Smooth muscle cell of the brain vasculature (primary cell): Measurements from ENCODE around the gene FOS.

Experiments used
- DNase-seq: peaks from one replicate; pipeline ENCODE4 v3.0.0-alpha.2; 2012; ENCODE audit warnings: low read depth, low spot score

FOS gene

GRCh38 chr14:75250800-75251199, 27.8 kb upstream of the FOS start:
- no peak for DNase-seq

- DNase-seq: no peak
These were observed 26.3 kb upstream of the FOS start for GRCh38 chr14:75252254-75252837.

GRCh38 chr14:75254381-75254822, 24.2 kb upstream of the FOS start:
- no peak for DNase-seq

DNA sequence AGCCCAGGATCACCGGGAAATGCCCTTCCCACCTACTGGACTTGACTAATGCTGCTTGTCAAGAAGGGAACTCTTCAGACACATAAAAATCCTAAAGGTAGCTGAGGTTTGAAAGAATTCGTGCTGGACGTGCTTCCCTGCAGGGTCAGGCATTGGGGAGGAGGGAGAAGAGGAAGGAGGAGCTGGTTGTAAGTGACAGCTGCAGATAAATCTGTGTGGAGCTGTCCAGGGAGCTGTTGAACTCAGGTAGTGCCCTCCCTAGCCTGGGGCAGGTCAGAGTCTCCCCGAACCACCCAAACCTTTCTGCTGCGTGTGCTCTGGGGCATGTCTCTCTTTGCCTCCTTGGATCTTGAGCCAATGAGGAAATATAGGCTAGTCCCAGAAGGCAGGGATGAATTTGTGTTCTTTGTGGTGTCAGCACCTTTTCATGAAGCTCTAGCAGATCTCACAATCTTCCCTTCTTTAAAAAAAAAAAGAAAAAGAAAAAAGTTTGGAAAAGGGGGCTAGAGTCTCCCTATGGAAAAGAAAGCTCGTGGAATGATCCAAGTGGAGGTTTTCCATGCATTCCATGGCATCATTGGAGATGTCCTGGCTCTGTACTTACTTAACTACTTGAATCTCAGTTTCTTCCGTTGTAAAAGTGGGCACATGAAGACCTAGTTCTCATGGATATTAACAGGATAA, 23.6 kb upstream of the FOS start:
- no peak for DNase-seq

- no peak for DNase-seq
These were observed 20.4 kb upstream of the FOS start for GRCh38 chr14:75258079-75258802.

DNA sequence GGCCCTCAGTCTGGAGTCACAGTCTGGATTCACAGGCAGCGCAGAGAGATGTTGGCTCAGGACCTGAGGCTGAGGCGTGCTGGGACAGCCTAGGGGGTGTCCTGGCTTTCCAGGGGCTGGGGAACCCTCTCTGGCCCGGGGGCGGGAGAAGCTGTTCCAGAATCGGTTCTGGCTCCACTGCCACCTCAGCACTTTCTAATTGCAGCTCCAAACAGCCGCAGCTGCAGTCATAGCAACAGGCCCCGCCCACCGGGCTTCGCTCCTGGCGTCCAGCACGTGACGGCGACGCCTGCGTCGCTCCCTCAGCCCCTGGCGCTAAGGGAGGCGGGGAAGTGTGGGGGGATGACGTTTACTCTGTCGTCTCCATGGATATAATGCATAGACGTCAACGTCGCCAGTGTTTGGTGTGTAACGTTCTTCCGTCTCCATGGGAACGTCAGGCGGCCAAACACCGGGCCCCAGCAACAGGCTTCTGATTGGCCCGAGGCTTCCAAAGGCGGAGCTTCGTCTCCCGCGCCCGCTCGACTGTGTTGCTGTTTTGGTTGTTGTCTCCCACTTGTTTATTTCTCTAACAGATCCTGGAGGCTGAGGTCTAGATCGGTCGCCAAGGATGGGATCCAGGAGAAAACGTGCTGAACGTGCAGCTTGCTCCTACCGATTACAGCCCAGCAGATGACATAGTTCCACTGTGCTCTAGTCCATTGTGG, 19.7 kb upstream of the FOS start:
- peak; percentile 99 for DNase-seq

DNA sequence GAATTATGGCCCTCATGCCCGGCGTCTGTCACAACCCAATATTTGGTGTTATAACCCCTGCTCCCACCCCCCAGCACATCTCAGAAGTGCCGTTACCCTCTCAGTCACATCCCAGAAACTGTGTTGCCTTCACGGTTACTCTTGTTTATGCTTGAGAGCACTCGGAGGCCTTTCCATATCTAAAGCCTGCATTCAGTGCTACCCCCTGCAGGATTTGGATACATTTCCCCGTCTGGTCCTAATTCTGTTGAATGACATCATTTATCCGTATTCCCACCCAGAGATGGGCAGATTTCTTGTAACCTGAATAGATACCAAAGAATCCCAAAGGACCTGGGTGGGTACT, 19.1 kb upstream of the FOS start:
- DNase-seq: no peak

DNA sequence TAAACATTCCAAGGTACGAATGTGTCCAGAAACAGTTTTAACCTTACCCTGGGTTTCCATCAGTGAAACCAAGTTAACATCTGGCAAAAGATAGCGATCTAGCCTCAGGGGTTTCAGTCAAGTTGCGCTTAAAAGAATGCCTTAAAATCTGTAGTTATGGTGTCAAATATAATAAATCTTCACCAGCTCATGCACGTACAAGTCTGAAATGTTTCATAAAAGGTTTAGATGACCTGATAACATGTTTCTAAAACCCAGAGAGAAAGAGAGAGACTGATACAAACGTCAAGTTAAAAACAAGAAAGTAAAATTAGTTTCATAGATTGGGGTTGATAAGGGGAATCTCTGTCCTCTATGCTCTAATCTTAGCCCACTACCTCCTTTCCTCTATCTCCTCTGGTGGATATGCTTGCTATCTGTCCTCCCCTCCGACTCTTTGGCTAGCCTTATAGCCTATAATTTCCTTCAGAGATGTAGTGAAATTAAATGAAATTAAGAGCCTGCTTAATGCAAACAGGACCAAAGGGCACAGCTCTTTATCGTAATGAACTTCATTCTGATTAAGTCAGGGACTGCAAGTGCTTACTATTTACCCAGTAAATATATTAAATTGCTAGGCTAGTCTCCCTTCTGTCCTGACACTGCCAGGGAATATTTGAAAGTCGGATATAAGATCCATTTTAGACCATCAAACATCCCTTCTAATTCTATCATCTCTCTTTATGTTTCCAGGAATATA, 18.4 kb upstream of the FOS start:
- no peak for DNase-seq

DNA sequence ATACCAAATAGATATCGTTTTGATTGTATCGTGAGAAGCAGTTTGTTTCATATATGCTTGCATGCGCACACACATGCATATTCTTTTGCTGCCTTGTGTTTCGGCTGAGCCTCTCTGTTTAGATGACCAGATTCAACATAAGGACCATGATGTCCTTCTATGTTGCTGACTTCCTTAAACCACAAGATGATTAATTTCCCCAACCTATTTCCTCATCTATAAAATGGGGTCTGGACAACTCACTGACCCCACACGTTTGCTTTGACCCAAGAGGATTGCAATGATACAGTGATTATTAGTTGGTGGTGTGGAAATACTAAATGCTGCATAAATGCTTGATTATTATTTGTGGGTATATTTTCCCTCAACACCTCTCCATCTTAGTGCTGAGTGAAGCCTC, 16.8 kb upstream of the FOS start:
- DNase-seq: no peak

DNA sequence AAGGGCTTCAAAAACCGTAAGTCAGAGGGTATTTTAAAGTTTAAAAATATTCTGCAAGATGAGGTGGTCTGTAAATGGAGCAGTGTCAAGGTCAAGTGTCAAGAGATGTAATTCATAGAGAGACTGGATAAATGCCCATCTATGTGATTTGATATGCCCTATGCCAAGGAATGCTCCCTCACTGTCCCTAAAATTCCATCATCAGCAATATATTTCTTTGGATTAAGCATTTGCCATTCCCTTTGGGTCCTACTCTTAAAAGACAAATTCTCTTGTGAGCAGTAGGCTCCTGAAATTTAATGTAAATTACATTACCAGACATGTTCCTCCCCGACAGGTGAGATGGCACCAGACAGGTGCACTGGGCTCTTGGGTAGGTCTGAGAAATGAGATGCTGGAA, 16.0 kb upstream of the FOS start:
- no peak for DNase-seq

GRCh38 chr14:75264036-75264435, 14.6 kb upstream of the FOS start:
- DNase-seq: no peak

DNA sequence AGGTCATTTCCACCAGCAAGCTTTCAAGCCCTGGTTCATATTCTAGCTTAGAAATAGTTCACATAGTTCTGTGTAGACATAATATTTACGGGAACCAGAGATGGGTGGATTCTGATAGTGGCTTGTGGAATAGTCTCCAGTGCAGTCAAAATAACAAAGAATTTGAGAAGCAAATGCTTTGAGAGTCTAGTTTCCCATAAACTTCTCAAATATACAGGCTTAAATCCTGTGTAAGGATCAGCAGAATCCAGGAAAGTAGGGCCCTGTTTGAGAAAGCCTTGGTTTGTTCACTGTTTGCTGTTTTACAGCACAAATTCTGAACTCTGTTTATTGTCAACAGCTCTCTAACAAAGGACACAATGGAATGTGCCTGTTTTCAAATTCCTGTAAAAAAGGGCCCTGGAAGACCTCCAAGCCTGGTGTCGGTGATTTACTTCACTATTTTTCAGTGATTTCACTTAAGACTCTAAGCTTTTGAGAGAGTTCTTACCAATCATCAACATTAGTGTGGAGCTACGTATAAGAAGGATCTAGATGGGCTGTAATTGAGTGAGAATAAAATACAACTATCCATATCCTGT, 11.4 kb upstream of the FOS start:
- DNase-seq: no peak

GRCh38 chr14:75268633-75269550, 9.7 kb upstream of the FOS start:
- no peak for DNase-seq

DNA sequence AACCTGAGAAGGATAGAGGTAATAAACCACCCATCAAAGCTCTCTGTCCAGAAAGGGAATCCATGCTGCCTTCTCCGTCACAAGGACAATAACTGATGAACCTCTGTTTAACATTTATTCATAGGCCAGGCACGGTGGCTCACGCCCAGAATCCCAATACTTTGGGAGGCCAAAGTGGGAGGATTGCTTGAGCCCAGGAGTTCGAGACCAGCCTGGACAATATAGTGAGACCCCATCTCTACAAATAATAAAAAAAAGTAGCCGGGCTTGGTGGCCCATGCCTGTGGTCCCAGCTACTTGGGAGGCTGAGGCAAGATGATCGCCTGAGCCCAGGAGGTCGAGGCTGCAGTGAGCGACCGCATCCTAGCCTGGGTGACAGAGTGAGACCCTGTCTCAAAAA, 7.1 kb upstream of the FOS start:
- no peak for DNase-seq

DNA sequence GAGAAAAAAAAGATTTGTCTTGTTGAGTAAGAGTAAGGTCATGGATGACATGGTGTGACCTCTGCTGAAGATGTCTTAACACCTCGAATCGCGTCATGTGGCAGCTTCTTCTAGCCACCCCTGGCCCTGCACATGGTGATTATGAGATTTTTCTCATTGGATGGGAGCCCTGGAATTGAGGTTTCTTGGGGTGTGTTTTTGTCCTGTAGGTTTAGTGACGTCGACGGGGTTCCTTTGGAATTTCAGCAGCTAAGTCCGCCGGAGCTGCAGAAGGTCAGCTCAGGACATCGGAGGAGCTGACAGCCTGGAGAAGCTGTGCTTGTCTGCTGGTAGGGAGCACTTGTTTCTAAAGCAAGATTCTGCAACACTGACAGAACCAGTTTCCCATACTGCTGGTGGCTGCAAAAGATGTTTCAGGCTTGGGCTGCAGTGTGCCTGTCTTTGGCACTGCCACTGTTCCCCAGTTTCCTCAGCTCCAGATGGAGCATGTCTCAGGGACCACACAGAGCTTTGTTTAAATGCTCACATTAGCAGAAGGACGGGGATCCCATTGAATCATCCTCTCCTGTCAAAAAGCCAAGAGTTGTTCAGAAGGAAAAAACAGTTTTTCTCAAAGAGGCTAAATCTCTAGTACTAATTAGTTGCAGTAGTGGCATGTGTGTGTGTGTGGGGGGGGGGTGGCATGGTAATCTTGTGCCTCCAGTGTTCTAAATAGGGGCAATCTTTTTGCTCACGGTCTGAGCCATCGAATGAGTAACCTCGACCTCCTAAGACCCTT, 5.2 kb upstream of the FOS start:
- DNase-seq: no peak

DNA sequence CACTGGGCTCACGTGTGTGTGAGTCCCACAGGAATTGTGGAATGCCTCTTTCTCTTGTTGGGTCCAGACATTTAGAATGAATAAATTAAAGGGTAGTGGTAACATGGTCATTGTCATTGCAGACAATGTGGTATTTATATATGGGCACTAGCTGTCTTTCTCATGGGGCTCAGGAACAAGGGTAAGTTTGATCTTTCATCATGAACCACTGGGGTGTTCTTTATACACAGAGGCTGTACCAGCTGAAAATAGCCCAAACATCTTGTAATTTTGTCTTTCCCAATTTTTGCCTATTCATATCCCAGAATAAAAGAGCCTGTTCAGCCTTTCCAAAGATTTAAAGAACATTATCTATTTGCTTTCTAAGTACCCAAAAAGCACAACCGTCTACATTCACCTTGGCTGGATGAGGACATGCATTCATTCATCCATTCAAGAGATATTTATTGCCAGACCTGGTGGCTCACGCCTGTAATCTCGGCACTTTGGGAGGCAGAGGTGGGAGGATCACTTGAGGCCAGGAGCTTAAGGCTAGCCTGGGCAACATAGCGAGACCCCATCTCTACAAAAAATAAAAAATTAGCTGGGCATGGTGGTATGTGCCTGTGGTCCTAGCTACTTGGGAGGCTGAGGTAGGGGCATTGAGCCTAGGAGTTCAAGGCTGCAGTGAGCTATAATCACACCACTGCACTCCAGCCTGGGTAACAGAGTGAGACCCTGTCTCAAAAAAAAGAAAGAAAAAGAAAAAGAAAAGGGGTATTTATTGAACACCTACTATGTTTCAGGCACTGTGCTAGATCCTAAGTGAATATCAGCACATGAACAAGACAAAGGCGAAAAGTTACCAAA, 4.4 kb upstream of the FOS start:
- no peak for DNase-seq

DNA sequence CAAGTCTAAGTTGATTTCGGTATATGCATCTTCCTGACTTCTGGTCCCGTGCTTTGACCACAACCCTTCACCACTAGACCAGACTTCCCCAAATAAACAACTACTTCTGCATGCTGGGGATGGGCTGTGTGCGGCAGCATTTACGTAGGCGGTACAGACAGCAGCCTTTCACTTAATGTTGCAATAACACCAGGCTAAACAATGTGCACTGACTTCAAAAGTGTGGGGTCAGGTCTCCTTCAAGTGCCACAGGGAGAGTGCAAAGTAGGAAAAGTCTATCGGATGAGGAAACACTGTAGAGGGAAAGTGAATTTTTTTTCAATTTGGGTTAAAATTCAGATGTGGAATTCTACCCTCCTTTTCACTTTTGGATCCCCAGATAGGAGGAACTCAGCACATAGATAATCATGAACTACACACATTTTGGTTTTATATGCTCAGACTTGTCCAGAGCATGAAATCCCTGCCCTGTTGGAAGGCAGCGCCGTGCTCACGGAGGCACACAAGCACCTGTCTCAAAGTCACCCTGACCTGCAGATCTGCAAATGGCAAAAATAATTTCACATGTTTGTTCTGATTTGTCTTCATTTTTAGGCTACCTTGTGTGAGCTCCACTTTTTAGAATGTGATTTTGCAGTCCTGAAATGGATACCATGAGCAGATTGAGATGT, 3.6 kb upstream of the FOS start:
- DNase-seq: no peak

DNA sequence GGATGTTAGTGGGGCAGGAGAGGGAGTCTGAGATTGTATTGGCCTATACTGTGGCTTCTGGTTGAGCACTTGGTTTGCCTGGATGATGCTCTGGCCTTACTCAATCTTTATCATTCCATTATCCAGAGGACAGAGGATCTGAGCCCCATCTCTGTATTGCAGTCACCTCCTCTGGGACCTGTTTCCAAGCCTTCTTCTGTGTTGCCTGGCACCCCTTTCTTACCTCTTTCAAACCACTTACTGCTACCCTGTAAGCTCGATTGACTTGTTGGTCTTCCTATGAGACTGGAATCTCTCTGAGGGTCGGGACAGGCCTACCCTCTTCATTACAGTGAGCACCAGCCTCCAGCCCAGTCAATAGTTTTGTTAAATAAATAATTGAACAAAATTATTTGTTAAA, 3.0 kb upstream of the FOS start:
- DNase-seq: no peak
